ENCODE data around the gene VIP.
"Not testable (repeated sequence)": the region's sequence is repeated elsewhere in the genome, so short reads cannot be mapped to it uniquely, and the experiment has no call there.

Gene VIP

GRCh38 chr6:152750694-152751093 lies at the start of gene VIP:
VIP (plus strand) TSS chr6:152750797; CDS start chr6:152752178, 1,381 bp downstream.
- no peak for DNase-seq (ENCODE audit: low read depth in 2 of 2)

DNA sequence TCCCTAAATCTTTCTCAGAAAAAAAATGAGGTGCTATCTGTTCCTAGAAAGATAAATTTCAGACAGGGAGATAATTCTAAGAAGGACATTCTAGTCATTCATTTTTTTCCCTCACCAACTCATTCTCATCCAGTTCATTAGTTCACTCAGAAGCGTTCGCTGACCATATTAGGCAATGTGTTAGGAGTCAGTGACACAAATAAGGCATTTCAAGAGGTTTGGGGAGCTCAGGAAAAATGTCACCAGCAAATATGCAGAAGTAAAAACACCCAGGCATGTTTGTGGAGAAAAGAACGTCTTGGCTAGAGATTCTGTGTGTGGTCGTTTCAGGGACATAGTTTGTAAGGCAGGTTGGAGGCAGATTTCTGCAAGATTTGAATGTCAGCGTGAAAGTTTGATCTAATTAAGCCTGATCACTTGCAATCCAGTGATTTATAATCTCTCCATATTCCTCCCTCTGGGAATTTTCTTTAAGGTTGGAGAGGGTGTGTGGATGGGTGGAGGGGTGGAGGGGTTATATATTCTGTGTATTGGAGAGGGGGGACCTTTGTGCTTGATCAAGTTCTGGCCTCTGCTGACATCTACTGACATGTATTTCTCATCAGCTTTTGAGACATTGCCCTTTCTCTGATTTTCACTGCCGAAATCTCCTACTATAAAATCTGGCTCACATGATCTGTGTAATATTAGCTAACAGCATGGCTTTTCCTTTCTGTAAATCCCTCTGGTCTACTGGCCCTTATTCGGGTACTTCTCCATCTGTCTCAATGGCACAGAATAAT lies 49.3 kb upstream of the VIP start:
- DNase-seq (ENCODE audit: low read depth in 2 of 2), result no peak

DNA sequence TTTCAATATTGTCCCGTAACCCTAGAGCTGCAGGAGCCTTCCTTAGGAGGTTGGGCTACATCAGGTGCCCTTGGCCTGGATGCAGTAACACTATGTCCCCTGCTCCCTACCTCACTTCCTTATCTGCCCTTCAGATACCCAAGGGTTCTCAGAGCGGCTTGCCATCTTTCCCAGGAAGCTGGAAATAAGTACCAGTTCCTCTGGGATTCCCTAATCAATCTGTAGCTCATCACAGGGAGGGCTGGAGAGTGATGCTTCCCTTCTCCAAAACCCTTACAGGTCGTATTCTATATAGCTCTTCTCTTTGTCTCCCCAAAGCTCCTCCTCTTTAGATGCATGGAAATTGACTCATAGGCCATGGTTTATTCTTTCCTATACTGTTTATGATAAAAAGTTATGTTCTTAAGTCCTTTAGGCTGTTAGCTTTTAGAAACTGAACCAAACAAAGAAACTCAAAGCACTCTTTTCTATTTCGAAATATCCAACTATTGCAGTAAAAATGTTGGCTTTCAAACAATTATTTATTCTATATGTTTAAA lies 48.7 kb upstream of the VIP start:
- no peak for DNase-seq (ENCODE audit: low read depth in 2 of 2)

- DNase-seq (ENCODE audit: low read depth in 2 of 2), result not testable (repeated sequence)
Measured at GRCh38 chr6:152703750-152704149, 46.8 kb upstream of the VIP start.

DNA sequence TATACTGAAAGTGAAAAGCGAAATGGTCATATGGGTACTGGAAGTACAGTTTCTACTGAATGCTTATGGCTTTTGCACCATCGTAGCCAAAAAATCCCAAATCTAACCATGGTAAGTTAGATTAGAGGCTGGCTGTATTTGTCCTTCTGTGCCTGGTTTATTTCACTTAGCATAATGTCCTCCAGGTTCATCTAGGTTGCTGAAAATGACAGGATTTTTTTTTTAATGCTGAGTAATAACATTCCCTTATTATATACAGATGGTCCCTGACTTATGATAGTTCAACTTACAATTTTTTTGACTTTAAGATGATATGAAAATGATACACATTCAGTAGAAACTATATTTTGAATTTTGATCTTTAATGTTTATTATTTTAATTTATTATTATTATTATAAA lies 45.3 kb upstream of the VIP start:
- DNase-seq (ENCODE audit: low read depth in 2 of 2), result no peak

- DNase-seq (ENCODE audit: low read depth in 2 of 2), result no peak
Measured at GRCh38 chr6:152716322-152716721, 34.3 kb upstream of the VIP start.

- no peak for DNase-seq (ENCODE audit: low read depth in 2 of 2)
Measured at GRCh38 chr6:152720974-152721373, 29.6 kb upstream of the VIP start.

DNA sequence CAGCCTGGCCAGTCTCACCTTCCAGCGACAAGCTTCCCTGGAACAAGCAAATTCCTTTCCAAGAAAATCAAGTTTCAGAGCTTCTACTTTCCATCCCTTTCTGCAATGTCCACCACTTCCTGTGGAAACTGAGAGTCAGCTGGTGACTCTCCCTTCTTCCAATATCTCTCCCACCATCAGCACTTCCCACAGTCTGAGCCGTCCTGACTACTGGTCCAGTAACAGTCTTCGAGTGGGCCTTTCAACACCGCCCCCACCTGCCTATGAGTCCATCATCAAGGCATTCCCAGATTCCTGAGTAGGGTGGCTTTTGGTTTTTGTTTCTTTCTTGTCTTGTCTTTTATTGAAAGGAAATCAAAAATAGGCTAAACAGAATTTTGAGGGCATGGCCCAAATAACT lies 28.6 kb upstream of the VIP start:
- DNase-seq (ENCODE audit: low read depth in 2 of 2), result no peak

DNA sequence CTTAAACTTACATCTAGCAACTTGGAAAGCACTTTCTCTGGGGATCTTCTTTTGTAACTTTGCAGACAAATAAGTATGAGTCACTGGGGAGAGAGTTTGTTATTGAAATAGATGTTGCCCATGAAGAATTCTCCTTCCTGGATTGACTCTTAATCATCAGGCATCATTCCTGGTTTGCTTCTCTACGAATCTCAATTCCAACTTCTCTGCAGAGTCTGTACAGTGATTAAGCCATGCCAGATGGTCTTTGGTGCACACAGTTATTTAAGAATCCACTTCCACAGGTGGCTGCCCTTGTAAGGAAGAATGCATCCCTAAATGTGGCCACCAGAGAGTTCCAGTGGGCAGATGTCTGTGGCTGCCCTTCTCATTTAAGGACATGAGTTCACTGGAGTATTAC lies 27.2 kb upstream of the VIP start:
- no peak for DNase-seq (ENCODE audit: low read depth in 2 of 2)

GRCh38 chr6:152726313-152726712 lies 24.3 kb upstream of the VIP start:
- DNase-seq (ENCODE audit: low read depth in 2 of 2), result no peak

GRCh38 chr6:152727507-152727906 lies 23.1 kb upstream of the VIP start:
- DNase-seq (ENCODE audit: low read depth in 2 of 2), result no peak

DNA sequence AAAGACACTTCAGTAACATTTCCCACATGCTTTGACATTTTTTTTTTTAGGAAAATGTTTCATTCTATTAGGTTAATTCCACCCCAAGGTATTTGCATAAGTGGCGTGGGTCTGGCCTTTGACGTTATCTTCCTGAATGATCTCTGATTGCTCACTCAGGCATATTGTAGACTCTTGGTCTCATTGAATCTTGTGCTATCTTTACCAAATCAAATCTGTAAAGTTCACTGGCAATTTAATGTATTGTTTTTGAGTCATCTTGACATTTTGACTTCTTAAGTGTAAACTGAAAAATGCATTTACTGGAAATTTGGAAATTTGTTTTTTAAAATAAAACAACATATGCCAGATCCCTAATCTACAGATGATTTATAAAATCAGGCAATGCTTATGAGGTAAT lies 16.0 kb upstream of the VIP start:
- no peak for DNase-seq (ENCODE audit: low read depth in 2 of 2)

DNA sequence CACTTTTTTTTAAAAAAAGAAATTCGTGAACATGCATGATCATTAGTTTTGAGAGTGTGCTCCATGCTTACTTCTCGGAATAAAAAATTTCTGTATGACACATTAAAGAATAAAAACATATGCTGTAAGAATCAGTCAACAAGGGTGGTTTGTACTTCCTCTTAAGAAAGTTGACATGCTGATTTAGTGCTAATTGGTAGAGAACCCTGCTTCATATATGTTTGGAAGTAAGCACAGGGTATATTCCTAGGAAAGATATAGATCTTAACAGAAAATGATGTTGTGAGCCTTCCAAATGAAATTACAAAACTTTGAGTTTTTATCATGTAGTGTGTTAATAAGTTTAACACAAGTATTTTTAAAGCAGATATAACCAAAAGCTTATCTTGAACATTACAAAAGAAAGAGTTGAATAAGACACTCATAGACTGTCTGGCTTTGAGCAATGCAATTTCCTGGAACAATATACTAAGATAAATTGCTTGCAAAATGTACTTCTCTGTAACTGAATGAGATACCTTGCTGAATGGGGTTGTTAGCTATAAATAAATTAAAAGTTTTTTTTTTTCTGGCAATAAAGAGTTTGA lies 13.8 kb upstream of the VIP start:
- no peak for DNase-seq (ENCODE audit: low read depth in 2 of 2)

DNA sequence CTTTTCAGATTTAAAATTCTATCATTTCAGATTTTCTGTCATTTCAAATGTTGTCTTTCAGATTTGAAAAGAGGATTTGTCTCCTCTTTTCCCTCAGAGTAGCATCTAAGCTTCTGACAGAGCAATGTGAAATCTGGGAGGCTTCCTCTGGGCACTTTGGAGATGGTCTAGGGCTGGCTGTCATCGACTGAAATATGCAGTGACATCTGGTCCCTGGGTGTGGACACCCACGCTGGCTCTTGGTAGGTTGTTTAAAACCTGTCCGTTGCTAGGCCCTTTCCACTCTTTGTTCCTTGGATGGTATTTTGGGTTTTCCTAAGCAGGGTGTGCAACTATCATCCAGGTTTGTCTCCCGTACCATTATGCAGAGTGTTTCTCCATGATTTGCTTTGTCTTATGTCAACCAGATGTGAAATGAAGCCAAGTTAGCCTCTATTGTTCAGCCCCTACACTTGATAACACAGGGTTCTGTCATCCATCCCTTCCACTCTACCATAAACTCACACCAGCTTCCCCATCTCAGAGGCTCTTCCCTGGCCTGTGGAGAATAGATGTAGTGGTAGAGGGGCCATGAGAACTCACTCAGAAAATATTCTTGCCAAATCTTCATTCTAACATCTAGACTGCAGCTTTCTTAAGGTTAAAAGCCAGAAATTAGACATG lies 5.0 kb upstream of the VIP start:
- DNase-seq (ENCODE audit: low read depth in 2 of 2), result no peak

GRCh38 chr6:152746172-152746553 lies 4.4 kb upstream of the VIP start:
- DNase-seq (ENCODE audit: low read depth in 2 of 2), result no peak

- no peak for DNase-seq (ENCODE audit: low read depth in 2 of 2)
Measured at GRCh38 chr6:152748843-152749242, 1.8 kb upstream of the VIP start.

DNA sequence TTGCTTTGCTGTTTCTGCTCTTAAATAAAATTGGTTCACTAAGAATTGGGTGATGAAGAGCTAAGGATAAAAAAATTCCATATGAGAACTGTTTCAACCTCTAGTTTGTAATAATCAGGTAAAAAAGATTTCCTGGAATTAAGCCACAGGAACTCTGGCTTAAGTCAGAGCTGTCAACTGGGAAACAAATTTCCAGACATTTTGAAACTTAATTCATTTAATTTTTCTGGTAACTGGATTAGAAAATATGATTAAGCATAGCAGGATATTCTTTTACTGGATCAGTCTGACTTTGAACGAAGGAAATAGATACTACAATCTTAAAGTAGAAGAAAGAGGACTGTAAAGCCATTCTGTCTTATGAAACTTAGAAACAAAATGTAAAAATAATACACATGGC lies 1.3 kb upstream of the VIP start:
- no peak for DNase-seq (ENCODE audit: low read depth in 2 of 2)

DNA sequence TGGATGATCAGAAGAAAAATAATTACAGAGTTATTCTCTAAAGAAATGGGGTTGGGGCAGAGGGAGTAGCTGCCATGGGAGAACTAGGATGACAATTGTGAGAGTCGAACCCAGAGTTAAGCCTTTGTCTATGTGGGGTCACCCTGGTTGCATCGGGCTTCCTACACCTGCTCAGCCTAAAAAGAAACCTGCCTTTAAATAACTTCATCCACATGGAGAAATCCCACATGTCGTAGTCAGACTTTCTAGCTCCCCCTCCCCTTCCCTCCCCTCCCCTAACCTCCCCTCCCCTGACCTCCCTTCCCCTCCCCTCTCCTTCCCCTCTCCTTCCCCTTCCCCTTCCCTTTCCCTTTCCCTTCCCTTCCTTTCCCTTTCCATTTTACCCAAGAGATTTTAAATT lies 14.7 kb downstream of the VIP start:
- no peak for DNase-seq (ENCODE audit: low read depth in 2 of 2)

GRCh38 chr6:152769159-152769558 lies 18.6 kb downstream of the VIP start:
- no peak for DNase-seq (ENCODE audit: low read depth in 2 of 2)

- DNase-seq (ENCODE audit: low read depth in 2 of 2), result no peak
Measured at GRCh38 chr6:152769993-152770392, 19.4 kb downstream of the VIP start.

GRCh38 chr6:152771061-152771687 lies 20.6 kb downstream of the VIP start:
- no peak for DNase-seq (ENCODE audit: low read depth in 2 of 2)

DNA sequence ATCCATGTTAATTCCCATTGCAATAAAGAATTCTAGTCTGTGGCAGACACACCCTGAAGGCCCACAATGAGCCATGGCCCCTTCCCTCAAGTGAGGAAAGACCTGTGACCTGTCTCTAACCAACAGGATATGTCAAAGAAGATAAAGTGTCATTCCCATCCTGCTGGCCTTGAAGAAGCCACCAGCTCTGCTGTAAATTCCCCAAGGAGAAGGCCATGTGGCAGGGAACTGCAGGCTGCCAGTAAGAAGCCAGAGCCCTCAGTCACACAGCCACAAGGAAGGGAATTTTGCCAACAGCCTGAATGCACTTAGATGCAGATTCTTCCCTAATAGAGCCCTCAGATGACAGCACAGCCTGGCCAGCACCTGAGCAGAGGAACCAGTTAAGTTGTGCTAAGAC lies 24.8 kb downstream of the VIP start:
- DNase-seq (ENCODE audit: low read depth in 2 of 2), result no peak
